Measurements from ENCODE around the gene BCL2A1.

GRCh38 chr15:79994615-79995014 is 23.6 kb upstream of the BCL2A1 start:
- TF ChIP-seq CTCF (IDR thresholded peaks at IDR 0.05) (no peak), POLR2AphosphoS5 (IDR thresholded peaks at IDR 0.05) (no peak), POLR2A (IDR thresholded peaks at IDR 0.05; ENCODE audit: low read depth) (no peak)
